ENCODE results near the gene UBTF. TPM values are rescaled to one million over a fixed set of nuclear protein-coding genes. Genes with fewer than 3 reads are reported as not detected.

Gene UBTF
- total RNA-seq, 4 donors from 2014 or later, result 32.9 to 60.2 (median 41.2) TPM

DNA sequence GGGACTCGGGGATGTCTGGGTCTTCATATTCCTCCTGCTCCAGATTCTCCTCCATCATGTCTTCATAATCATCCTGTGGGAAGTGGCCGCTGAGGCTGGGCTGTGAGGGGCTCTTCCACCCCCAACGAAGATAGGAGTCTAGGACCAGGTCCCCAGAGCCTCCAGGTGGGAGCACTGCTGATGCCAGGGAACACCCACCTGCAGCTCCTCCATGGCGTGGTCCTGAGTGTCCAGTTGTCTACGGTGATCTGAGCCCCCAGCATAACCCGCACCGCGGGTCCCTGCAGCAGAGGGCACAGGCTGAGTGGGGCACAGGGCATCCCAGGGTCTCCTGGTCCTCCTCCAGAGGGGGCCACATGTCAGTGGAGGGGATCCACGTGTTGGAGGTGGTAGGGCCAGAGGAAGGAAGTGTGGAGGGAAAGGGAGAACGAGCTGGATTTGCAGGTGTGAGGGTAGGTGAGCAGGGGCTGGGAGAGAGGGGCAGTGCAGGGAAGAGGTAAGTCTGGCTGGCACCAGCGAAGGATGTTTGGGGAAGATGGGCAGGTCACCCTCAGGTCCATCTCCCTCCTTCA lies 43.3 kb upstream of the UBTF start:
- TF ChIP-seq, protein P1, sequence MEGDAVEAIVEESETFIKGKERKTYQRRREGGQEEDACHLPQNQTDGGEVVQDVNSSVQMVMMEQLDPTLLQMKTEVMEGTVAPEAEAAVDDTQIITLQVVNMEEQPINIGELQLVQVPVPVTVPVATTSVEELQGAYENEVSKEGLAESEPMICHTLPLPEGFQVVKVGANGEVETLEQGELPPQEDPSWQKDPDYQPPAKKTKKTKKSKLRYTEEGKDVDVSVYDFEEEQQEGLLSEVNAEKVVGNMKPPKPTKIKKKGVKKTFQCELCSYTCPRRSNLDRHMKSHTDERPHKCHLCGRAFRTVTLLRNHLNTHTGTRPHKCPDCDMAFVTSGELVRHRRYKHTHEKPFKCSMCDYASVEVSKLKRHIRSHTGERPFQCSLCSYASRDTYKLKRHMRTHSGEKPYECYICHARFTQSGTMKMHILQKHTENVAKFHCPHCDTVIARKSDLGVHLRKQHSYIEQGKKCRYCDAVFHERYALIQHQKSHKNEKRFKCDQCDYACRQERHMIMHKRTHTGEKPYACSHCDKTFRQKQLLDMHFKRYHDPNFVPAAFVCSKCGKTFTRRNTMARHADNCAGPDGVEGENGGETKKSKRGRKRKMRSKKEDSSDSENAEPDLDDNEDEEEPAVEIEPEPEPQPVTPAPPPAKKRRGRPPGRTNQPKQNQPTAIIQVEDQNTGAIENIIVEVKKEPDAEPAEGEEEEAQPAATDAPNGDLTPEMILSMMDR (IDR thresholded peaks at IDR 0.05), result no peak
- DNase-seq (ENCODE audit: low spot score) (no peak), ATAC-seq (ENCODE audit: low FRiP score) (no peak)

DNA sequence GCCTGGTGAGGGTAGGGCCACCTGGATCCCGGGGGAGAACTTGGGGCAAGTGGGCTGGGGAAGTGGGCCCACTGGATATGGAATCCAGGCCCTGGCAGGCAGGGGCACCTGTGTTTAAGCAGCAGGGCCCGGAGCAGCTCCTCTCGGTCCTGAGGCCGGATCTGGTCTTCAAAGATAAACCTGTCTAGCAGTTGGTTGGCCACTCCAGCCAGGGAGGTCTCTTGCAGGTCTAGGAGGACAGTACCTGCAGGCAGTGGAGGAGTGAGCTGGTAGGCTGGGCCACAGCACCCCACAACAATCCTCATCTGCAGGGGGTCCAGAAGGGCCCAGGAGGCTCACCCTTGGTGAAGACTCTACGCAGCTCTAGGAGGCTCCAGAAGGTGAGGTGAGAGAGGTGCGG lies 40.8 kb upstream of the UBTF start:
- ATAC-seq (ENCODE audit: low FRiP score), result no peak
- TF ChIP-seq, protein P1 (IDR thresholded peaks at IDR 0.05), result no peak
- no peak for DNase-seq (ENCODE audit: low spot score)

DNA sequence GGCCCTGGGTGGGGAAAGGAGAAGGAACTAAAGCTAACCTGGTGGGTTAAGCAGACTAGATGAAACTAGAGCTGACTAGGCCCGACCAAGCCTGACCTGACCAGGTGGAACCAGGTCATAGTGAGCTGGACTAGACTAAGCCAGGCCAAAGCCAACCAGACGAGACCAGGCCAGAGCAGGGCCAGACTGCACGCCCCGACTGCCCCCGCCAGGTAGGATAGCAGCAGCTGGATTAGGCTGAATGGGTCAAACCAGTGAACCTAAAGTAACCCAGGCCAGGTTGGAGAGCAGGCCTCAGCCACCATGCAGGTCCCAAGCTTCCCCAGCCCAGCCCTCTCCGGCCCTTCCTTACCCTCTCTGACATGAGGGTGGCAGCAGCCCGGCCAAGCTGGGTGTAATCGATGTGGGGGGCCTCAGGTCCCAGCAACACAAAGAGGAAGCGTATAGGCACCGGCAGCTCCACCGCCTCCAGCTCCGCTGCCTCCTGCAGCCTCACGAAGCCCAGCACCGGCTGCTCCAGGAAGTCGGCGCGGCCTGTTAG lies 39.4 kb upstream of the UBTF start:
- DNase-seq (ENCODE audit: low spot score) (no peak), ATAC-seq (ENCODE audit: low FRiP score) (no peak)
- TF ChIP-seq, protein P1 (IDR thresholded peaks at IDR 0.05), result no peak

DNA sequence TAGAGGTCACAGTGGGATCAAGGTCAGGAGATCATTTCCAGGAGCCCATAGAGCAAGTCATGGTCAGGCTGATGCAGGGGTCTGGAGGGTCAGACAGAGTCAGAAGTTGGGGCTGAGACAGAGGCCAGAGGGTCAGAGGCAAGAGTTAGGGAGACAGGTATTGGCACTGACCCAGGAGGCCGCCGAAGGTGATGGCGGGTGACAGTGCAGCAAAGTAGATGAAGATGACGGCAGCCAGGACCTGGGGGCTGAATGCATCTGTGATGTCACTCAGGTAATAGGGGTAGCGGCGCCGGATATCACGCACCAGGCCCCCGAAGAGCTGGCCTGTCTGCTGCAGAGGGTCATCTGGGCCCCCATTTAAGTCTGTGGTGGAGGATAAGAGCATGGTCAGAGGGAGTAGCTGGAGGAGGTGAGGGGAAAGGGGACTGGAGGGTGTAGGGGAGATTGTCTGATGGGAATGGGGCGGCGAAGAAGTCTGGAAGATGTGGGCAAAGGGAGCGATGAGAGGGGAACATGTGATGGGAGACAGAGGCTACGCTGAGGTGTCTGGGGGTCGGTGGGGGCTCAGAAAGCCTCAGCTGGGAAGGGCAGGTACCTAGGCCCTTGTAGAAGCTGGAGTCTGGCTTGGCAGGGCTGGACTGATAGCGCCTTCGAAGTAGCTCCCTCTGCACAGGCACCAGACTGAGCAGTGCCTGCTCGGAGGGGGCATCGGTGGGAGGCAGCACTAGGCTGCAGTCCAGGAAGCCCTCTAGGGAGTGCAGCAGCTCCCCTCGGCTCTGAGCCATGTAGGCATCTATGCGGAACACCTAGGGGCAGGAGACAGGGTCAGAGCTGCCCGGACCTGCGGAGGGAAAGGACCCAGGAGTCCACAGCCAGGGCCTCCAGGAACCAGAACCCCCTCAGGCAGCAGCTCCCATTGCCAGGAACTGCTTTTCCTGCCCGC lies 38.6 kb upstream of the UBTF start:
- no peak for DNase-seq (ENCODE audit: low spot score)
- no peak for ATAC-seq (ENCODE audit: low FRiP score)
- TF ChIP-seq, protein P1 (IDR thresholded peaks at IDR 0.05), result no peak

DNA sequence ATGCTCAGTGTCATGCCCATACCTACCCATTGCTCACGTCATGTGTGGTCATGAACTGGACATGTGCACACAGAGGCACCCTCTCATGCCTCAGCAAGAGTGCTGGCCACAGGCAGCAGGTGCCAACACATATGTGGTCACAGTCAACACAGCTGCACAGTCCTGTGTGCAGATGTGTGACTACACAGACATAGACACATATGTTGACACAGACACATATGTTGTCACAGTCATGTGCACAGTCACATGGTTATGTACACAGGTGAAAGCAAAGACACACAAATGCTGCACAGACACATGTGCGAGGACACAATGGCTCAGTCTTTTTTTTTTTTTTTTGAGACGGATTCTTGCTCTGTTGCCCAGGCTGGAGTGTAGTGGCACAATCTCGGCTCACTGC lies 37.2 kb upstream of the UBTF start:
- TF ChIP-seq, protein P1 (IDR thresholded peaks at IDR 0.05), result no peak
- ATAC-seq (ENCODE audit: low FRiP score) (no peak), DNase-seq (ENCODE audit: low spot score) (no peak)

DNA sequence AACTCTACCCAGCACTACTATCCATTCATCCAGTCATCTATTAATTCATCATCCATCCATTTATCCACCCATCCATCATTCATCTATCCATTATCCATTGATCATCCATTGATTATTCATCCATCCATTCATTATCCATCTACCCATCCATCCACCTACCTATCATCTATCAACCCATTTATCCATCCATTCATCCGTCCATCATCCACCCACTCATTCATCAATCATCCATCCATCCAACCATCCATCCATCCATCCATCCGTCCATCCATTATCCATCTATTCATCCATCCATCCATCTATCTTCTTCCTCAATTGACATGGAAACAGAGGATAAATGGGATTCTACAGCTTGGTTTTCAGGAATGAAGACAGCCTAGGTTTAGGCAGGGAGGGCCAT lies 36.4 kb upstream of the UBTF start:
- TF ChIP-seq, protein P1 (IDR thresholded peaks at IDR 0.05), result no peak
- ATAC-seq (ENCODE audit: low FRiP score), result no peak

More for the DNA sequence above, 36.4 kb upstream of the UBTF start:
- no peak for DNase-seq (ENCODE audit: low spot score)

All from omental fat pad (tissue), 4 donors.